ENCODE measurements around the gene TSPAN11.

TSPAN11 gene

DNA sequence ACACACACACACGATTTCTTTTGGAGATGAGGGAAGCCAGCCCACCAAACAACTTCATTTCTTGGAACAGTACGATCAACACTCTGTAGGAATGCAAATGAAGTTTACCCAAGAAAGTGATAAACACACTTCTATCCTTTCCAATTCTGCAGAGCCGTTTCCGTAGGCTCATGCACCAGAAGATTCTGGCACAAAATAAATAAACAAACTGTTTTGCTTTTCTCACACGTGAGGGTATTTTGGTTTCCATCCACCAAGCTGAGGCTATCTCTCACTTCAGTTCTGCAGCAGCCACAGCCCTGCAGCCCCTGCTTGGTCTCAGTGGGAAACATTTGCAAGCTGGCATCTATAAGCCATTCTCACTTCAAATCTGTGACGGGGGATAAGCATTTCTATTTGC, 15.3 kb upstream of the TSPAN11 start:
- DNase-seq (ENCODE audit: low read depth): no peak

DNA sequence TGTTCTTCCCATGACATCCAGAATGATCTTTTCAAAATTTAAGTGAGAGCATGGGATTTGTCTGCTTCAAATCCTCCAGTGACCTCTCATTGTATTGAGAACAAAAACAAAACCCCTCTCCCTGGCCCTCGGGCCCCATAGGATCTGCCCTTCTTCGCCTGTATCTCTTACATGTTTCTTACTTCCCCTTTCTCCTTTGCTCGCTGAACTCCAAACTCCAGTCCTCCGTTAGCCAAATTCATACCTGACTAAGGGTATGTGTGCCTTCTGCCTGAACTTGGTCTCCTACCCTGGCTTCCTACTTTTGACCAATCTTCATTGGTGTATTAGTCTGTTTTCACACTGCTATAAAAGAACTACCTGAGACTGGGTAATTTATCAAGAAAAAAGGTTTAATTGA, 13.2 kb upstream of the TSPAN11 start:
- DNase-seq (ENCODE audit: low read depth): no peak

DNA sequence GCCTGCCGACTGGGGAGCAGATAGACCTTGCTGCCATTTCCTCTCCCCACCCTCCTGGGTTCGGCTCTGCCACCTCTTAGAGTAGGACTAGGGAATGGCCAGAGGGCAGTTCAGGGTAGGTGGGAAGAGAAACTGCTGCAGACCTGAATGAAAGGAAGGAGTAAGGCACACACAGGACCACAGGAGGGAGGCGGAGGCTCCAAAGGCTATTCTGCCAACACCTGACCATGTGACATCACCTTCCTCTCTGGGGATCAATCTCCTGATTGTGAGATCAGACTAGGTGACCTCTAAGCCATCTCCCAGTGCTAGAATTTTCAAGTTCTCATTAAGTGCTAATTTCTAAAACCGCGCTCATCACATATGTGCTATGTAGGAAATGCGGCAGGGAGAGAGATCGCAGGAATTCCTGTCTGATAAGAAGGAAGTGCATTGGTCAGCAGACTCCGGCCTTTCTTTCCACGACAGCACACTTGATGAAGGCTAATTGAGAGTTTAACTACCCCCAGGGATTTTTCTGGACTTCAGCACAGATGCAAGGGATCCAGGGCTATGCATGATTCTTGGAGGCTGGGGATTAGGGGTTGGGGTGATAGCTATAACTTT, 11.5 kb upstream of the TSPAN11 start:
- DNase-seq (ENCODE audit: low read depth): no peak

- no peak for DNase-seq (ENCODE audit: low read depth)
These were observed 3.5 kb upstream of the TSPAN11 start for GRCh38 chr12:30923057-30923456.

- no peak for DNase-seq (ENCODE audit: low read depth)
These were observed 823 bp upstream of the TSPAN11 start for GRCh38 chr12:30925607-30926242.

- DNase-seq (ENCODE audit: low read depth): no peak
These were observed 669 bp downstream of the TSPAN11 start for GRCh38 chr12:30927222-30927611.

GRCh38 chr12:30928356-30929244, 2.1 kb downstream of the TSPAN11 start:
- no peak for DNase-seq (ENCODE audit: low read depth)

DNA sequence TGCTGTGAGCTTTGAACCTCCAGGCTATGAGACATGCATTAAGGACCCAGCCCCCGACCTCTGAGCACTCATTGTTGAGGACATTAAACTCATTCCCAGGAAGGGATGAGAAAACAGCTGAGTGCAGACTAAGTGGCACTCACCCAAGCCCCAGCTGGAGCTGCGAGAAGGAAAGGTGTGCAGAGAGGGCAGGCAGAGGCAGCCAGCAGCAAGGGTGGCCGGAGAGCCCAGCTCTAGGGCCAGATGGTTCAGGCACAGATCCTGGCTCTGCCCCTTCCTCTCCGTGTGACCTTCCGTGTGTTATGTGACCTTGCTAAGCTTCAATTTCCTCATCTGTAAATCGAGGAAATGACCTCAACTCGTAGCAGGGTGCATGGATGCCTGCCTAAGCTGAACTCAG, 3.7 kb downstream of the TSPAN11 start:
- DNase-seq (ENCODE audit: low read depth): no peak

GRCh38 chr12:30930641-30931040, 4.1 kb downstream of the TSPAN11 start:
- DNase-seq (ENCODE audit: low read depth): no peak

GRCh38 chr12:30932881-30933280, 6.3 kb downstream of the TSPAN11 start:
- DNase-seq (ENCODE audit: low read depth): no peak

GRCh38 chr12:30934811-30935210, 8.3 kb downstream of the TSPAN11 start:
- DNase-seq (ENCODE audit: low read depth): no peak

DNA sequence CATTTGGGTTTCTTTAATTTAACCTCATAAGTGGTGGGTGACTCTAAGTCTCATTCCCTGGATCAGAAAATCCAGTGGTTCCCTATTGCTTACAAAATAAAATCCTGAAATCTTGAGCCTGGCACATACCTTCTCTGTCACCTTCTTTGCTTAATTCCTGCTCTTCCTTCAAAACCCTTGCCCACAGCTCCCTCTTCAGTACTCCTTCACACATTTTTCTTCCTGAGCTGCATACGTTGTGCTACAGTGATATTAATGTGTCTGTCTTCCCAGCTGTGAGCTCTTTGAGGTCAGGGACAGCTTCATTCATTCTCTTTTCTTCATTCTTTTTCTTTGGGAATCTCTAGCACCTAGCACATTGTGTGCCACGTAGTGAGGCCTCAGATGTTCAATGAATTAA, 9.5 kb downstream of the TSPAN11 start:
- DNase-seq (ENCODE audit: low read depth): no peak

DNA sequence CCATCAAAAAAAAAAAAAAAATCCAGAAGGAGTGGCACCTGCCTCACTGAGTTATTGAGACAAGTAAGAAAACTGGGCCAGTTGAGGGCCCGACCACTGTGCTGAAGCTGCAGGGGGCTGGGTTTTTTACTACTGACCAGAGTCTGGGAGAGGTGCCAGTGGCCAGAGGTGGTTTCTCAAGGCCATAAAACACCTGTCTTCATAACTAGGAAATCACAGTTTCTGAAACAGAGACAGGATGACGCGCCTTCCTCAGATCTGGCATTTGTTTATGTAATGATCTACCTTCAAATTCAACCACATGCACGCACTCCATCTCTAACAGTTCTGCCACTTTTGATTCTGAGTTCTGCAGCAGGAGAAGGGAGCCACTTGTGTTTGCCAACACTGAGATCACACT, 12.7 kb downstream of the TSPAN11 start:
- DNase-seq (ENCODE audit: low read depth): no peak

DNA sequence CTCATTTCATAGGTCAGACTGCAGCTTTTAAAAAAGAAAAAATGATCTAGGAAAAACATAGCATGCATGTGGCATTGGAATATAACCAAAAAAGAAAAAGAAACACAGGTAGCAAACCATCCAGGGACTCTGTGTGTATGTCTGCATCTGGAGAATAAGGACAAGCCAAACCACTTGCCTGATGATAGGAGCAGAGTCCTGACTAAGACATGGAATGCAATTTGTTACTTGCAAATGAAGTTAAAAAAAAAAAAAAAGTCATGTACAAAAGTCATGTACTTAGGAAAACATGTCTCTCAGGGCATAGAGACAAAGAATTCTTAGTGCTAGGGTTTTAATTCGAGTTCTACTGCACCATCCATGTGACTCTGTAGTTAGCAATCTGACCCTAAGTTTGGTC, 15.9 kb downstream of the TSPAN11 start:
- DNase-seq (ENCODE audit: low read depth): no peak

DNA sequence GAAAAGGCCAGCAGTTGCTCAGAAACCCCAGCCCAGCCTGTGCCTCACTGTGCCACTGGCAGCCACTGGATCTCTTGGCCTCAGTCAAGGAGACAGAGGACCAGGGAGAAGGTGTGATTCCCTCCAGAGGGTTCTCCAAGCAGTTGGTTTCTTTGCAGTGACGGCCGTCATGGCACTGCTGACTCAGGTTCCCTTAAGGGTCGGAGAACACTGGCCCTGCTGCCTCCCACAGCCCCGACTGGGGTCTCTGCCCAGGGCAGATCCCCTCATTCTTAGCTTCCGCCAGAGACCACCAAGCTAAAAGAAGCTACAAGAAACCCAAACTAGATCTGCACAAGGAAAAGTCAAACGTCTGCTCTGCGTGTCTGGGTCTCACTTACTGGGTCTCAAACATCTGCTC, 16.4 kb downstream of the TSPAN11 start:
- no peak for DNase-seq (ENCODE audit: low read depth)

- no peak for DNase-seq (ENCODE audit: low read depth)
These were observed 19.1 kb downstream of the TSPAN11 start for GRCh38 chr12:30945443-30946164.

DNA sequence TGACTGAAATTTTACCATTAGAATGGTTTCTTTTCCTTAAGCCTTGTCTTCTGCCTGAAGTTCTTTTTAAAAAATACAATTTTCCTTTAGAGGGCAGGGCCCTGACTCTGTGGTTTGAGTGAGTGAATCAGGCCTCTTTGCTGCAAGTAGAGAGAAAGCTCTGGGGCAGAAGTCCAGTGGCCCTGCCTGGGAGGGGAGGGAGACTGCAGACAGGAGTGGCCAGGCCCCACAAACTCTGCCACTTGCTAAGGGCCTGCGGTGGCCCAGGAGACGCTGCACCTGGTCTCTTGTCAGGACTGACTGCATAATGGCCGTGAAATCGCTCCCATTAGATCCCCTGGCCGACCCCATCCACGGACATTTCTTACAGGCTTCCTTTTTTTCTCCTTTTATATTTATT, 25.5 kb downstream of the TSPAN11 start:
- no peak for DNase-seq (ENCODE audit: low read depth)

DNA sequence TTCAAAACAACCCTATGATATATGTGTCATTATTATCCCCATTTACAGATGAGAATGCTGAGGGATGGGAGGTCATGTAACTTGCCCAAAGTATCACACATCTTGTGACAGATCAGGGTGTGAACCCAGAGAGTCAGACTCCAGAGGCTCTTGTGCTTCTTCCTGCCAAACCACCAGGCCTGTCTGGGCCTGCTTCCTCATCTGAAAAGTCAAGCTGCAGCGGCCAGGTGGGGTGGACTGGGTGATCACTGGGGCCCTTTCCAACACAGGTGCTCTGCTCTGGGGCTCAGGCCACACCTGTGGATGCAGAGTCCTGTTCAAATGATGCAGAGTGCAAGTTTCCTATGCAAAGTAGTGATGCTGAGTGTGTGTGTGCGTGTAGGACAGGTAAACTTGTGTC, 26.7 kb downstream of the TSPAN11 start:
- no peak for DNase-seq (ENCODE audit: low read depth)

GRCh38 chr12:30953951-30954751, 27.6 kb downstream of the TSPAN11 start:
- no peak for DNase-seq (ENCODE audit: low read depth)

DNA sequence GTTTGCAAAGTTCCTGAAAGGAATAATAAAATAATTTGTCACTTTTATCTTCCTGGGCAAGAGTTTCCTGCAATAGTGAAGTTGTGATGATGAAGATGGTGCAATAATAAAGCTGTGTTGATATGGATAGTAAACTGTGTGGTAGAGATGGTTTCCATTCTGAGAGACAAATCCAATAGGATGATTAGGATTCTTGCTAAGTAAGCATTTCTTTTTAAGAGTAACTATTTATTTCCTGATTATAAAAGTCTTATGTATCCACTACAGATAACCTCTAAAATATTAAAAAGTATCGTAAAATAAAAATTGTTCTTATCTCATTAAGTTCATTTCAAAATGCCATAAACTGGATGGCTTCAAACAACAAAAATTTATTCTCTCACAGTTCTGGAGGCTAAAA, 28.7 kb downstream of the TSPAN11 start:
- DNase-seq (ENCODE audit: low read depth): no peak

- DNase-seq (ENCODE audit: low read depth): no peak
These were observed 32.7 kb downstream of the TSPAN11 start for GRCh38 chr12:30959110-30959710.
